PC-3 (cell line): ENCODE measurements around the gene KCNK13.

Source experiments
- EZH2 ChIP-seq: fragments of 300-600 bp; sonication (generic); IDR thresholded peaks from one replicate; pipeline ENCODE4 v1.6.1; 2017; ENCODE audit warnings: antibody characterized with exemption, mild to moderate bottlenecking, low read length; ENCODE audit not compliant: unreplicated experiment
- TF ChIP-seq, protein P1 (sequence below): fragments of 300-600 bp; sonication (generic); conservative IDR thresholded peaks from 2 replicates; pipeline ENCODE4 v1.5.1; 2017; ENCODE audit warnings: antibody characterized with exemption, low read depth, mild to moderate bottlenecking, low read length

DNA sequence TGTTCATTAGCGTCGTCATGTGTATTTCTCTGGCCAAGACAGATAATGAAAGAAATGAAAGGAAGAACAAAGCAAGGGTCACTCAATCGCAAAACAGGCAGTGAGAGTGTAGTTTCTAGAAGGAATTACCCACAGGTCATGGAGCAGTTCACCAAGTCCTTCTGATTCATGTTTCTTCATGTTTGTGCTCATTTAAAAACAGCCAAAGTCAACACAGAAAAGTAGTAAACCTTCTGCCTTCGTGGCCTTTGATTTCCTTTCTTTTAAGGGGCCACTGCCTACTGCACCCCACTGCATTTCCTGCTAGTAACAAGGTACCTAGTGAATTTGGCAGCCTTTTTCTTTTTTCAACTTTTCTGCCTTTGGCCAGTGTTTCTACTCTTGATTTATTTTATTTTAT, 75.1 kb downstream of the KCNK13 start:
- TF ChIP-seq, protein P1, sequence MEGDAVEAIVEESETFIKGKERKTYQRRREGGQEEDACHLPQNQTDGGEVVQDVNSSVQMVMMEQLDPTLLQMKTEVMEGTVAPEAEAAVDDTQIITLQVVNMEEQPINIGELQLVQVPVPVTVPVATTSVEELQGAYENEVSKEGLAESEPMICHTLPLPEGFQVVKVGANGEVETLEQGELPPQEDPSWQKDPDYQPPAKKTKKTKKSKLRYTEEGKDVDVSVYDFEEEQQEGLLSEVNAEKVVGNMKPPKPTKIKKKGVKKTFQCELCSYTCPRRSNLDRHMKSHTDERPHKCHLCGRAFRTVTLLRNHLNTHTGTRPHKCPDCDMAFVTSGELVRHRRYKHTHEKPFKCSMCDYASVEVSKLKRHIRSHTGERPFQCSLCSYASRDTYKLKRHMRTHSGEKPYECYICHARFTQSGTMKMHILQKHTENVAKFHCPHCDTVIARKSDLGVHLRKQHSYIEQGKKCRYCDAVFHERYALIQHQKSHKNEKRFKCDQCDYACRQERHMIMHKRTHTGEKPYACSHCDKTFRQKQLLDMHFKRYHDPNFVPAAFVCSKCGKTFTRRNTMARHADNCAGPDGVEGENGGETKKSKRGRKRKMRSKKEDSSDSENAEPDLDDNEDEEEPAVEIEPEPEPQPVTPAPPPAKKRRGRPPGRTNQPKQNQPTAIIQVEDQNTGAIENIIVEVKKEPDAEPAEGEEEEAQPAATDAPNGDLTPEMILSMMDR: no peak
- TF ChIP-seq EZH2: no peak
